GM23248 (cell line): Measurements from ENCODE around the gene KCNV2. TPM values are rescaled to one million over a fixed set of nuclear protein-coding genes. Genes with fewer than 3 reads are reported as not detected.
A peak's percentile ranks its signal among the peaks of the same experiment; 100 is the strongest.

ENCODE experiments used
- DNase-seq: peaks from one replicate; pipeline ENCODE4 v3.0.0-alpha.2; 2015
- H2AFZ ChIP-seq: fragments of 200-600 bp; sonication (generic); 2 replicates; pipeline ENCODE4 v1.6.1; 2016; ENCODE audit warnings: antibody characterized with exemption
- H3F3A ChIP-seq: fragments of 200-600 bp; sonication (generic); 2 replicates; pipeline ENCODE4 v1.6.1; 2016; ENCODE audit warnings: mild to moderate bottlenecking, antibody characterized with exemption, mixed run types; ENCODE audit not compliant: insufficient read depth
- H3K27ac ChIP-seq: fragments of 200-600 bp; sonication (generic); 2 replicates; pipeline ENCODE4 v1.5.1; 2016; ENCODE audit warnings: mild to moderate bottlenecking
- H3K27me3 ChIP-seq: fragments of 200-600 bp; sonication (generic); replicated peaks from 2 replicates; pipeline ENCODE4 v1.6.1; 2016; ENCODE audit warnings: mild to moderate bottlenecking; ENCODE audit not compliant: insufficient read depth
- H3K36me3 ChIP-seq: fragments of 200-600 bp; sonication (generic); 2 replicates; pipeline ENCODE4 v1.6.1; 2016; ENCODE audit warnings: low read depth, mild to moderate bottlenecking
- H3K4me1 ChIP-seq: fragments of 200-600 bp; sonication (generic); 2 replicates; pipeline ENCODE4 v1.6.1; 2016; ENCODE audit warnings: mild to moderate bottlenecking; ENCODE audit not compliant: insufficient read depth
- H3K4me2 ChIP-seq: fragments of 200-600 bp; sonication (generic); one replicate; pipeline ENCODE4 v1.6.1; 2016; ENCODE audit warnings: mild to moderate bottlenecking; ENCODE audit not compliant: unreplicated experiment
- H3K4me3 ChIP-seq: fragments of 200-600 bp; sonication (generic); 2 replicates; pipeline ENCODE4 v1.5.1; 2016; ENCODE audit warnings: mild to moderate bottlenecking
- H3K79me2 ChIP-seq: fragments of 200-600 bp; sonication (generic); 2 replicates; pipeline ENCODE4 v1.6.1; 2016; ENCODE audit warnings: mild to moderate bottlenecking; ENCODE audit not compliant: insufficient read depth
- H3K9ac ChIP-seq: fragments of 200-600 bp; sonication (generic); 2 replicates; pipeline ENCODE4 v1.6.1; 2016; ENCODE audit warnings: mild to moderate bottlenecking
- H3K9me2 ChIP-seq: fragments of 200-600 bp; sonication (generic); 2 replicates; pipeline ENCODE4 v1.6.1; 2016; ENCODE audit warnings: mixed run types, mild to moderate bottlenecking, moderate library complexity; ENCODE audit not compliant: insufficient read depth
- H3K9me3 ChIP-seq: fragments of 200-600 bp; sonication (generic); one replicate; pipeline ENCODE4 v1.6.1; 2017; ENCODE audit warnings: low read depth
- H4K20me1 ChIP-seq: fragments of 200-600 bp; sonication (generic); 2 replicates; pipeline ENCODE4 v1.6.0; 2016; ENCODE audit not compliant: insufficient read depth
- EZH2 ChIP-seq: fragments of 200-600 bp; sonication (generic); IDR thresholded peaks from 2 replicates; pipeline ENCODE4 v1.6.1; 2018; ENCODE audit warnings: antibody characterized with exemption, mild to moderate bottlenecking; ENCODE audit not compliant: insufficient read depth, poor library complexity, severe bottlenecking
- EZH2phosphoT487 ChIP-seq: fragments of 200-600 bp; sonication (generic); IDR thresholded peaks from 2 replicates; pipeline ENCODE4 v1.6.1; 2018; ENCODE audit warnings: antibody characterized with exemption, moderate library complexity, mild to moderate bottlenecking, low read depth; ENCODE audit not compliant: insufficient read depth
- WGBS, 2 experiments: methylation state at CpG; one replicate each; pipeline ENCODE4 v1.1.6; 2015 to 2017; ENCODE audit warnings: low lambda C conversion rate in 2 of 2, low coverage in 1 of 2; ENCODE audit errors: missing lambda C conversion rate in 2 of 2; 5-methylcytosine and 5-hydroxymethylcytosine counted together
- in situ Hi-C: fragments of 300-500 bp; cut with MboI; formaldehyde crosslinking; loops from 2 replicates; pipeline ENCODE4 v1.15.0; 2020
- polyA plus RNA-seq: library from polyadenylated mRNA; unstranded; fragments of >200 nt; fragmentation: Nextera tagmentation; extraction: Ambion mirVana; gene quantifications from 2 replicates; pipeline ENCODE4 v1.2.1, GENCODE V29; 2016
- total RNA-seq: library from RNA; depleted of rRNA; stranded (reverse); fragments of >200 nt; shearing (Covaris generic); gene quantifications from 2 replicates; pipeline ENCODE4 v1.2.3, GENCODE V29; 2014

The KCNV2 gene
- total and polyA plus RNA-seq, 2 experiments from 2014 or later = not detected

- TF ChIP-seq EZH2phosphoT487 (no peak), EZH2 (no peak)
- H3K27me3 ChIP-seq = no peaks in the 10 kb centered on the region
- no peak overlapping the region for H3K9ac ChIP-seq
- H3F3A ChIP-seq = no peaks in the 10 kb centered on the region
- no peak overlapping the region for H3K4me2 ChIP-seq
- no peaks in the 10 kb centered on the region for H3K79me2 ChIP-seq
- no peak overlapping the region for H3K4me3 ChIP-seq
- in situ Hi-C loops = no loop called here
- no peaks in the 10 kb centered on the region for H4K20me1 ChIP-seq
- H3K27ac ChIP-seq = no peak overlapping the region
- 0 out of 2 replicates have a peak, but pooled peaks cover 4% of the 10 kb centered on the region for H3K36me3 ChIP-seq
- no peaks in the 10 kb centered on the region for H3K4me1 ChIP-seq
- DNase-seq = no peak
- H3K9me3 ChIP-seq = no peaks in the 10 kb centered on the region
- no peak overlapping the region for H2AFZ ChIP-seq
- WGBS, 2 experiments = 95 to 96% methylated on average over 2 of the region's 2 CpGs
- H3K9me2 ChIP-seq = 0 out of 2 replicates have a peak, but pooled peaks cover 4% of the 10 kb centered on the region
These were observed 32.2 kb downstream of the KCNV2 start for GRCh38 chr9:2749485-2749884.

- DNase-seq = no peak
- in situ Hi-C loops = no loop called here
These were observed 38.0 kb downstream of the KCNV2 start for GRCh38 chr9:2755285-2755684.

GRCh38 chr9:2758162-2758897 lies 41.0 kb downstream of the KCNV2 start:
- peak overlapping the region; percentile 18 for H3K27ac ChIP-seq
- no peaks in the 10 kb centered on the region for H3K27me3 ChIP-seq
- H2AFZ ChIP-seq = peak overlapping the region; percentile 6; the same call in 1 of the 2 replicates
- no peak overlapping the region for H3K4me2 ChIP-seq
- peaks cover 10% of the 10 kb centered on the region; the same call in 1 of the 2 replicates for H3K4me1 ChIP-seq
- TF ChIP-seq EZH2 = no peak
- TF ChIP-seq EZH2phosphoT487 = no peak
- in situ Hi-C loops = no loop called here
- no peaks in the 10 kb centered on the region for H3K36me3 ChIP-seq
- H4K20me1 ChIP-seq = no peaks in the 10 kb centered on the region
- no peaks in the 10 kb centered on the region for H3K9me2 ChIP-seq
- no peaks in the 10 kb centered on the region for H3K9me3 ChIP-seq
- H3K9ac ChIP-seq = no peak overlapping the region
- no peak overlapping the region for H3K4me3 ChIP-seq
- no peaks in the 10 kb centered on the region for H3K79me2 ChIP-seq
- peak; percentile 32 for DNase-seq
- WGBS, 2 experiments = 41 to 42% methylated on average over 2 of the region's 2 CpGs
- H3F3A ChIP-seq = peaks cover 11% of the 10 kb centered on the region; the same call in 1 of the 2 replicates

More at GRCh38 chr9:2755285-2755684, 38.0 kb downstream of the KCNV2 start:
- no peaks in the 10 kb centered on the region for H3K27me3 ChIP-seq
- peaks cover 11% of the 10 kb centered on the region; the same call in 1 of the 2 replicates for H3F3A ChIP-seq
- H3K4me2 ChIP-seq = no peak overlapping the region
- H3K9ac ChIP-seq = no peak overlapping the region
- H3K9me2 ChIP-seq = 0 out of 2 replicates have a peak, but pooled peaks cover 4% of the 10 kb centered on the region
- no peak overlapping the region for H2AFZ ChIP-seq
- WGBS, 2 experiments = 68 to 71% methylated on average over 1 of the region's 1 CpG
- H4K20me1 ChIP-seq = no peaks in the 10 kb centered on the region
- no peak overlapping the region for H3K4me3 ChIP-seq
- H3K4me1 ChIP-seq = peaks cover 10% of the 10 kb centered on the region; the same call in 1 of the 2 replicates
- no peaks in the 10 kb centered on the region for H3K79me2 ChIP-seq
- H3K9me3 ChIP-seq = no peaks in the 10 kb centered on the region
- H3K27ac ChIP-seq = no peak overlapping the region
- H3K36me3 ChIP-seq = no peaks in the 10 kb centered on the region
- TF ChIP-seq EZH2phosphoT487 (no peak), EZH2 (no peak)

GRCh38 chr9:2758898-2759510 lies 41.7 kb downstream of the KCNV2 start:
- no peak for TF ChIP-seq EZH2phosphoT487
- TF ChIP-seq EZH2 = no peak
- no peaks in the 10 kb centered on the region for H4K20me1 ChIP-seq
- no peaks in the 10 kb centered on the region for H3K79me2 ChIP-seq
- no peaks in the 10 kb centered on the region for H3K36me3 ChIP-seq
- 0% methylated on average over 1 of the region's 1 CpG for WGBS, 2 experiments
- peaks cover 10% of the 10 kb centered on the region; the same call in 1 of the 2 replicates for H3K4me1 ChIP-seq
- peak; percentile 31 for DNase-seq
- H3K27me3 ChIP-seq = no peaks in the 10 kb centered on the region
- H2AFZ ChIP-seq = peak overlapping the region; percentile 6; the same call in 1 of the 2 replicates
- H3K9me2 ChIP-seq = no peaks in the 10 kb centered on the region
- peak overlapping the region; percentile 18 for H3K27ac ChIP-seq
- in situ Hi-C loops = no loop called here
- H3K4me3 ChIP-seq = no peak overlapping the region
- H3K9me3 ChIP-seq = no peaks in the 10 kb centered on the region
- peaks cover 11% of the 10 kb centered on the region; the same call in 1 of the 2 replicates for H3F3A ChIP-seq
- no peak overlapping the region for H3K9ac ChIP-seq
- H3K4me2 ChIP-seq = no peak overlapping the region
